Mammary epithelial cell (primary cell): ENCODE results near the gene COL4A2.

ENCODE experiments used
- EZH2 ChIP-seq: IDR thresholded peaks from 2 replicates; pipeline ENCODE4 v1.6.1; 2012; ENCODE audit warnings: low read length, inconsistent platforms, borderline replicate concordance
- TF ChIP-seq, protein P1 (sequence below), 2 donors: IDR thresholded peaks in 1 of 2; conservative IDR thresholded peaks in 1 of 2; 2 replicates each; pipeline ENCODE4 v1.5.1; 2011 to 2012; ENCODE audit warnings: inconsistent platforms in 2 of 2, low read length in 2 of 2, mild to moderate bottlenecking in 2 of 2, control low read depth in 1 of 2, low read depth in 1 of 2; ENCODE audit not compliant: insufficient read depth in 1 of 2; ENCODE audit errors: extremely low read depth in 1 of 2

DNA sequence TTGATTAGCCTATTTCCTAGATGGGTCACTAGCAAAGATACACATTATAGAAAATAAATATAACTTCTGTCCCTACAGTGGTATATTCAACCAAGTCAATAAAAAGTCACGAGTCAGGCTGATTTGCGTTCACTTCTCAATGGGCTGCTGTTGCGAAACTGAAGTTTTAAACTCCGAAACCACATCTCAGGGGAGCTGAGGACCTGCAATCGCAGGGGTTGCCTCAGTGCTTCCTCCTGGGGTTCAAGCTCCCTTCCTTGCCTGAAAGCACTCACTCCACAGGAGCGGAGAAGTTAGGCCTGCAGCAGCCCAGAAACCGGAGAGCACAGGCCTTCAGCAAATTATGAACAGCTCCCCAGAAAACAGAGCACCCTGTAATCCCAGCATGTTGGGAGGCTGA lies 214.9 kb downstream of the COL4A2 start:
- TF ChIP-seq, protein P1, sequence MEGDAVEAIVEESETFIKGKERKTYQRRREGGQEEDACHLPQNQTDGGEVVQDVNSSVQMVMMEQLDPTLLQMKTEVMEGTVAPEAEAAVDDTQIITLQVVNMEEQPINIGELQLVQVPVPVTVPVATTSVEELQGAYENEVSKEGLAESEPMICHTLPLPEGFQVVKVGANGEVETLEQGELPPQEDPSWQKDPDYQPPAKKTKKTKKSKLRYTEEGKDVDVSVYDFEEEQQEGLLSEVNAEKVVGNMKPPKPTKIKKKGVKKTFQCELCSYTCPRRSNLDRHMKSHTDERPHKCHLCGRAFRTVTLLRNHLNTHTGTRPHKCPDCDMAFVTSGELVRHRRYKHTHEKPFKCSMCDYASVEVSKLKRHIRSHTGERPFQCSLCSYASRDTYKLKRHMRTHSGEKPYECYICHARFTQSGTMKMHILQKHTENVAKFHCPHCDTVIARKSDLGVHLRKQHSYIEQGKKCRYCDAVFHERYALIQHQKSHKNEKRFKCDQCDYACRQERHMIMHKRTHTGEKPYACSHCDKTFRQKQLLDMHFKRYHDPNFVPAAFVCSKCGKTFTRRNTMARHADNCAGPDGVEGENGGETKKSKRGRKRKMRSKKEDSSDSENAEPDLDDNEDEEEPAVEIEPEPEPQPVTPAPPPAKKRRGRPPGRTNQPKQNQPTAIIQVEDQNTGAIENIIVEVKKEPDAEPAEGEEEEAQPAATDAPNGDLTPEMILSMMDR (conservative IDR thresholded peaks at IDR 0.05 in 1 of 2, IDR thresholded peaks at IDR 0.05 in 1 of 2; ENCODE audit: extremely low read depth in 1 of 2, insufficient read depth in 1 of 2, low read depth in 1 of 2, low read length in 2 of 2), result no peak
- no peak for TF ChIP-seq EZH2
